ENCODE data around the gene FYN. TPM values are rescaled to one million over a fixed set of nuclear protein-coding genes. Genes with fewer than 3 reads are reported as not detected.
"Not testable (repeated sequence)": the region's sequence is repeated elsewhere in the genome, so short reads cannot be mapped to it uniquely, and the experiment has no call there.

Gene FYN
- polyA plus RNA-seq, 1 donor (not counting 4 experiments of a cell fraction or from before 2014, with no cell fraction given), result 24.7 TPM

DNA sequence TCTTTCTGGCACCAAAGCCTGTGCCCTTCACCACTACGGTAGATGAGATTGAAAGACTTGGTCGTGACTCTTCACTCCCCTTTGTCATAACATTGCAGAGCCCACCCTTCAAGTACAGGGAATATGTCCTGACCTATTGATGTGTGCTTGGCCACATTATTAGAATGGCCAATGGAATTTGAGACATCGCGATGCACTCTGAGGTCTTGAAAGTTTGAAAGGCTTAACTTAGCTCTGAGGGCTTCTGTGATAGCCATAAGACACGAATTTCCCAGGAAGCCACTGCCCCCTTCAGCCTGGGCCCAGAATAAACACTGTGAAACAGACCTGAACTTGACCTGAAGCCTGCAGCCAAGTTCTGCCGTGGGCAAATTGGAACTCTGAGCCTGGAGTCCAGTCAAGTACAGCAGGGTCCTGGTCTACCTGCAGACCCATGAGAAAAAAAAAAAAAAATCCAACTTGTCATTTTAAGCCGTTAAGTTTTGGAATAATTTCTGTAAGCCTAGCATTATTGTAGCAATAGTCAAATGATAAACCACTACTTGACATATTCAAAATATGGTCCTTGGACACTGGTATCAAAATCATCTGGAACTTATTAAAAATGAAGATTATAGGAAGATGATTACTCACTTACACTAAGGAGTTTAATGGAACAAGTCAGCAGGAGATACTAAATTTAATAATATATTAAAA, 230.6 kb downstream of the FYN start:
- dilution Hi-C loops (cut with MboI; ENCODE audit: extremely low pct_ligation_motif_present, low sequenced_read_pairs), result no loop called here
- H3K27ac ChIP-seq (ENCODE audit: control insufficient read depth, insufficient read depth, low read length), result no peak overlapping the region
- no peak overlapping the region for H3K4me2 ChIP-seq (ENCODE audit: control insufficient read depth, extremely low read depth, insufficient read depth, low read depth, low read length)
- no peaks in the 10 kb centered on the region for H3K9me1 ChIP-seq (ENCODE audit: control insufficient read depth, extremely low read depth, insufficient read depth, low read length)
- no peak for TF ChIP-seq EZH2 (IDR thresholded peaks at IDR 0.05; ENCODE audit: low read length)
- peak; percentile 77 to 84 (median 80) for TF ChIP-seq CTCF (optimal IDR thresholded peaks at IDR 0.05 in 1 of 3, IDR thresholded peaks at IDR 0.05 in 1 of 3, conservative IDR thresholded peaks at IDR 0.05 in 1 of 3; ENCODE audit: extremely low read depth in 1 of 3, insufficient read depth in 2 of 3, low read length in 3 of 3)
- H3K79me2 ChIP-seq (ENCODE audit: control insufficient read depth, insufficient read depth, low read length), result no peaks in the 10 kb centered on the region
- H2AFZ ChIP-seq (ENCODE audit: control insufficient read depth, low read length), result peak overlapping the region; percentile 62
- H3K36me3 ChIP-seq (ENCODE audit: control insufficient read depth in 2 of 2, extremely low read depth in 1 of 2, insufficient read depth in 2 of 2, low read length in 2 of 2), result no peaks in the 10 kb centered on the region
- no peaks in the 10 kb centered on the region for H3K27me3 ChIP-seq (ENCODE audit: control insufficient read depth, extremely low read depth, insufficient read depth, low read length)
- FAIRE-seq (peak; percentile 41), DNase-seq (ENCODE audit: low read depth, low spot score) (no peak)
- no peaks in the 10 kb centered on the region for H3K9me3 ChIP-seq (ENCODE audit: control insufficient read depth, low read depth, low read length)
- no peak overlapping the region for H3K9ac ChIP-seq (ENCODE audit: control insufficient read depth, extremely low read depth, insufficient read depth, low read length)
- H3K4me1 ChIP-seq (ENCODE audit: control insufficient read depth, extremely low read depth, insufficient read depth, low read length), result no peaks in the 10 kb centered on the region
- H4K20me1 ChIP-seq (ENCODE audit: control insufficient read depth, extremely low read depth, insufficient read depth, low read length), result no peaks in the 10 kb centered on the region
- H3K4me3 ChIP-seq (ENCODE audit: control insufficient read depth in 2 of 3, extremely low read depth in 1 of 3, insufficient read depth in 2 of 3, low read depth in 1 of 3, low read length in 3 of 3), result no peak overlapping the region

GRCh38 chr6:111639266-111639665, 234.0 kb downstream of the FYN start:
- TF ChIP-seq EZH2 (IDR thresholded peaks at IDR 0.05; ENCODE audit: low read length) (no peak), CTCF (optimal IDR thresholded peaks at IDR 0.05 in 1 of 3, IDR thresholded peaks at IDR 0.05 in 1 of 3, conservative IDR thresholded peaks at IDR 0.05 in 1 of 3; ENCODE audit: extremely low read depth in 1 of 3, insufficient read depth in 2 of 3, low read length in 3 of 3) (no peak)
- no peak overlapping the region for H3K4me3 ChIP-seq (ENCODE audit: control insufficient read depth in 2 of 3, extremely low read depth in 1 of 3, insufficient read depth in 2 of 3, low read depth in 1 of 3, low read length in 3 of 3)
- dilution Hi-C loops (cut with MboI; ENCODE audit: extremely low pct_ligation_motif_present, low sequenced_read_pairs), result no loop called here
- FAIRE-seq, result no peak
- H4K20me1 ChIP-seq (ENCODE audit: control insufficient read depth, extremely low read depth, insufficient read depth, low read length), result no peaks in the 10 kb centered on the region
- no peaks in the 10 kb centered on the region for H3K9me1 ChIP-seq (ENCODE audit: control insufficient read depth, extremely low read depth, insufficient read depth, low read length)
- no peak for DNase-seq (ENCODE audit: low read depth, low spot score)
- no peak overlapping the region for H3K4me2 ChIP-seq (ENCODE audit: control insufficient read depth, extremely low read depth, insufficient read depth, low read depth, low read length)
- H3K9me3 ChIP-seq (ENCODE audit: control insufficient read depth, low read depth, low read length), result no peaks in the 10 kb centered on the region
- no peak overlapping the region for H3K9ac ChIP-seq (ENCODE audit: control insufficient read depth, extremely low read depth, insufficient read depth, low read length)
- H3K36me3 ChIP-seq (ENCODE audit: control insufficient read depth in 2 of 2, extremely low read depth in 1 of 2, insufficient read depth in 2 of 2, low read length in 2 of 2), result no peaks in the 10 kb centered on the region
- no peaks in the 10 kb centered on the region for H3K79me2 ChIP-seq (ENCODE audit: control insufficient read depth, insufficient read depth, low read length)
- H3K27ac ChIP-seq (ENCODE audit: control insufficient read depth, insufficient read depth, low read length), result no peak overlapping the region
- H3K4me1 ChIP-seq (ENCODE audit: control insufficient read depth, extremely low read depth, insufficient read depth, low read length), result no peaks in the 10 kb centered on the region
- no peak overlapping the region for H2AFZ ChIP-seq (ENCODE audit: control insufficient read depth, low read length)
- H3K27me3 ChIP-seq (ENCODE audit: control insufficient read depth, extremely low read depth, insufficient read depth, low read length), result no peaks in the 10 kb centered on the region

GRCh38 chr6:111634981-111635380, 238.3 kb downstream of the FYN start:
- not testable (repeated sequence) for DNase-seq (ENCODE audit: low read depth, low spot score); H3K27ac ChIP-seq (ENCODE audit: control insufficient read depth, insufficient read depth, low read length)

More at GRCh38 chr6:111634981-111635380, 238.3 kb downstream of the FYN start:
- H3K4me2 ChIP-seq (ENCODE audit: control insufficient read depth, extremely low read depth, insufficient read depth, low read depth, low read length); H3K79me2 ChIP-seq (ENCODE audit: control insufficient read depth, insufficient read depth, low read length); H2AFZ ChIP-seq (ENCODE audit: control insufficient read depth, low read length); H3K4me3 ChIP-seq (ENCODE audit: control insufficient read depth in 2 of 3, extremely low read depth in 1 of 3, insufficient read depth in 2 of 3, low read depth in 1 of 3, low read length in 3 of 3); FAIRE-seq; H3K9ac ChIP-seq (ENCODE audit: control insufficient read depth, extremely low read depth, insufficient read depth, low read length); H3K27me3 ChIP-seq (ENCODE audit: control insufficient read depth, extremely low read depth, insufficient read depth, low read length); H4K20me1 ChIP-seq (ENCODE audit: control insufficient read depth, extremely low read depth, insufficient read depth, low read length); dilution Hi-C loops (cut with MboI; ENCODE audit: extremely low pct_ligation_motif_present, low sequenced_read_pairs); H3K36me3 ChIP-seq (ENCODE audit: control insufficient read depth in 2 of 2, extremely low read depth in 1 of 2, insufficient read depth in 2 of 2, low read length in 2 of 2); H3K4me1 ChIP-seq (ENCODE audit: control insufficient read depth, extremely low read depth, insufficient read depth, low read length); H3K9me3 ChIP-seq (ENCODE audit: control insufficient read depth, low read depth, low read length); H3K9me1 ChIP-seq (ENCODE audit: control insufficient read depth, extremely low read depth, insufficient read depth, low read length): not testable (repeated sequence)
